B cell (primary cell): ENCODE data around the gene ANKRD35. TPM values are rescaled to one million over a fixed set of nuclear protein-coding genes. Genes with fewer than 3 reads are reported as not detected.

Experiments used
- ATAC-seq: fragments of 200-7000 bp; cut with Tn5 transposase; one replicate; pipeline ENCODE4 v1.10.0; 2021; ENCODE audit warnings: low read depth, mild to moderate bottlenecking, moderate number of reproducible peaks, moderate library complexity
- CTCF ChIA-PET: fragments of 350-600 bp; sonication (Branson Sonifier 250); formaldehyde crosslinking; loops from one replicate; lab custom pipeline; 2021; ENCODE audit warnings: antibody characterized with exemption, inconsistent platforms; lab: Charles Lee
- POLR2A ChIA-PET: fragments of 350-600 bp; sonication (Branson Sonifier 250); formaldehyde crosslinking; loops from one replicate; lab custom pipeline; 2021; ENCODE audit warnings: antibody characterized with exemption; lab: Charles Lee
- DNase-seq: peaks from one replicate; pipeline ENCODE4 v3.0.0; 2013
- H2AFZ ChIP-seq: 2 replicates; pipeline ENCODE4 v1.6.1; 2012; ENCODE audit warnings: mild to moderate bottlenecking, low read depth, low read length; ENCODE audit not compliant: insufficient read depth, poor library complexity, severe bottlenecking
- H3K27ac ChIP-seq, 2 donors: 1 replicate in 1 of 2; 2 replicates in 1 of 2; pipeline ENCODE4 v1.5.1; 2012 to 2013; ENCODE audit warnings: low read length in 2 of 2, mild to moderate bottlenecking in 2 of 2, moderate library complexity in 1 of 2
- H3K27me3 ChIP-seq, 4 experiments: fragments of 200-600 bp in 1 of 4; sonication (generic) in 1 of 4; replicated peaks in 1 of 4; 1 replicate in 2 of 4; 2 replicates in 2 of 4; pipeline versions ENCODE4 v1.6.1 to v1.7.0; 2013 to 2016; ENCODE audit warnings: low read length in 3 of 4, mild to moderate bottlenecking in 2 of 4, mixed read lengths in 1 of 4, moderate library complexity in 1 of 4; ENCODE audit not compliant: insufficient read depth in 4 of 4, control insufficient read depth in 3 of 4; ENCODE audit errors: control extremely low read depth in 1 of 4
- H3K36me3 ChIP-seq, 2 experiments: replicated peaks in 1 of 2; 1 replicate in 1 of 2; 2 replicates in 1 of 2; pipeline versions ENCODE4 v1.6.1 to v1.7.1; 2013; ENCODE audit warnings: low read length in 1 of 2; ENCODE audit not compliant: insufficient read depth in 2 of 2, control insufficient read depth in 1 of 2; ENCODE audit errors: control extremely low read depth in 1 of 2, extremely low read depth in 1 of 2
- H3K4me1 ChIP-seq, 2 donors: fragments of 200-600 bp in 1 of 2; sonication (generic) in 1 of 2; 1 replicate in 1 of 2; 2 replicates in 1 of 2; pipeline versions ENCODE4 v1.5.1 to v1.6.1; 2013 to 2017; ENCODE audit warnings: low read length in 2 of 2; ENCODE audit not compliant: control insufficient read depth in 2 of 2, insufficient read depth in 2 of 2
- H3K4me2 ChIP-seq: replicated peaks from 2 replicates; pipeline ENCODE3; 2012; ENCODE audit warnings: mild to moderate bottlenecking, low read depth, low read length; ENCODE audit not compliant: poor library complexity, severe bottlenecking
- H3K4me3 ChIP-seq, 5 experiments: fragments of 200-600 bp in 1 of 5; sonication (generic) in 1 of 5; 1 replicate in 3 of 5; 2 replicates in 2 of 5; pipeline versions ENCODE4 v1.5.1 to v1.7.0; 2011 to 2016; ENCODE audit warnings: low read length in 4 of 5, mild to moderate bottlenecking in 4 of 5, low read depth in 2 of 5, control low read depth in 1 of 5, moderate library complexity in 1 of 5; ENCODE audit not compliant: insufficient read depth in 1 of 5; ENCODE audit errors: control extremely low read depth in 1 of 5, extremely low read depth in 1 of 5
- H3K79me2 ChIP-seq: fragments of 200-600 bp; sonication (generic); one replicate; pipeline ENCODE4 v1.6.0; 2016; ENCODE audit warnings: low read length; ENCODE audit not compliant: control insufficient read depth, insufficient read depth
- H3K9ac ChIP-seq: fragments of 200-600 bp; sonication (generic); 2 replicates; pipeline ENCODE4 v1.6.1; 2017; ENCODE audit warnings: mild to moderate bottlenecking, low read length, moderate library complexity
- H3K9me3 ChIP-seq, 3 donors: one replicate each; pipeline versions ENCODE4 v1.6.1 to v1.7.1; 2013; ENCODE audit warnings: low read length in 2 of 3; ENCODE audit not compliant: control insufficient read depth in 2 of 3, insufficient read depth in 1 of 3; ENCODE audit errors: control extremely low read depth in 1 of 3
- H4K20me1 ChIP-seq: 2 replicates; pipeline ENCODE4 v1.6.0; 2012; ENCODE audit warnings: mild to moderate bottlenecking, low read length; ENCODE audit not compliant: insufficient read depth, control insufficient read depth, poor library complexity, severe bottlenecking
- H3K27ac Mint-ChIP-seq: one replicate; pipeline ENCODE4 v1.8.0; 2021; ENCODE audit warnings: mixed read lengths
- H3K27me3 Mint-ChIP-seq: one replicate; pipeline ENCODE4 v1.8.0; 2021; ENCODE audit warnings: mixed read lengths
- H3K4me1 Mint-ChIP-seq: one replicate; pipeline ENCODE4 v1.8.0; 2021; ENCODE audit warnings: mixed read lengths
- H3K4me3 Mint-ChIP-seq: one replicate; pipeline ENCODE4 v1.8.0; 2021; ENCODE audit warnings: mixed read lengths
- H3K9me3 Mint-ChIP-seq: one replicate; pipeline ENCODE4 v1.8.0; 2022; ENCODE audit warnings: mixed read lengths; ENCODE audit not compliant: insufficient read depth
- CTCF ChIP-seq: fragments of 200-600 bp; IDR thresholded peaks from one replicate; pipeline ENCODE4 v1.8.0; 2022; ENCODE audit warnings: antibody characterized with exemption, mild to moderate bottlenecking
- EZH2 ChIP-seq: IDR thresholded peaks from 2 replicates; pipeline ENCODE4 v1.6.1; 2012; ENCODE audit warnings: borderline replicate concordance, low read depth, mild to moderate bottlenecking, moderate library complexity, low read length; ENCODE audit not compliant: insufficient read depth, poor library complexity, severe bottlenecking
- WGBS: methylation state at CpG from one replicate; pipeline ENCODE4 v1.1.5; 2013; ENCODE audit warnings: missing lambda C conversion rate; ENCODE audit not compliant: insufficient coverage; 5-methylcytosine and 5-hydroxymethylcytosine counted together
- intact Hi-C: fragments of 100-400 bp; cut with micrococcal nuclease; formaldehyde crosslinking; loops from one replicate; pipeline ENCODE4 v1.10.0; 2022
- polyA plus RNA-seq: library from polyadenylated mRNA; depleted of rRNA; stranded (reverse); fragments of >200 nt; gene quantifications from 2 replicates; pipeline ENCODE4 v1.2.3, GENCODE V29; 2012
- total RNA-seq, 2 donors: library from RNA; stranded (reverse); fragments of 120-200 nt in 1 of 2; gene quantifications; 1 replicate in 1 of 2; 2 replicates in 1 of 2; pipeline versions ENCODE4 v1.2.3 to v1.2.4, GENCODE V29; 2013 to 2022

Gene ANKRD35
- total and polyA plus RNA-seq, 2 donors (not counting 1 experiment from before 2014, with no cell fraction given) = 0.04 TPM; not detected in 1

- CTCF ChIA-PET = interaction anchor here (1.3 to 1.6 kb wide), 4 partner anchors 10 to 33 kb away, joined by 3 to 6 read pairs (median 4); partner anchors contain the start of gene PIAS3
- H3K4me3 Mint-ChIP-seq = no peak overlapping the region
- H3K36me3 ChIP-seq = no peaks in the 10 kb centered on the region
- H3K4me2 ChIP-seq = no peak overlapping the region
- TF ChIP-seq CTCF = no peak
- TF ChIP-seq EZH2 = no peak
- no peaks in the 10 kb centered on the region for H3K4me1 ChIP-seq
- H3K27ac ChIP-seq = no peak overlapping the region
- POLR2A ChIA-PET = interaction anchor here (1.4 kb wide), 1 partner anchor 21 kb away, joined by 9 read pairs; the partner anchor contains the start of gene PIAS3
- H3K27ac Mint-ChIP-seq = no peak overlapping the region
- H3K27me3 Mint-ChIP-seq = peaks cover 34% of the 10 kb centered on the region
- DNase-seq (no peak), ATAC-seq (no peak)
- peaks cover 6% of the 10 kb centered on the region for H3K4me1 Mint-ChIP-seq
- intact Hi-C loops = no loop called here
- 100% methylated on average over 1 of the region's 5 CpGs for WGBS
- H3K9ac ChIP-seq = no peak overlapping the region
- H2AFZ ChIP-seq = no peak overlapping the region
- H3K4me3 ChIP-seq = no peak overlapping the region
- peaks cover 0 to 30% (median 14%) of the 10 kb centered on the region in 4 experiments for H3K27me3 ChIP-seq
- H3K79me2 ChIP-seq = no peaks in the 10 kb centered on the region
- no peaks in the 10 kb centered on the region for H4K20me1 ChIP-seq
- H3K9me3 Mint-ChIP-seq = no peaks in the 10 kb centered on the region
- H3K9me3 ChIP-seq = no peaks in the 10 kb centered on the region
Observed at GRCh38 chr1:145879775-145880174, 5.9 kb downstream of the ANKRD35 start.

GRCh38 chr1:145878724-145879123 lies 6.9 kb downstream of the ANKRD35 start:
- Histone ChIP-seq H3K36me3 (no peaks in the 10 kb centered on the region), H3K4me1 (no peaks in the 10 kb centered on the region), H3K4me2 (no peak overlapping the region), H3K27me3 (peaks cover 0 to 20% (median 4%) of the 10 kb centered on the region in 4 experiments), H4K20me1 (no peaks in the 10 kb centered on the region), H2AFZ (no peak overlapping the region), H3K9me3 (no peaks in the 10 kb centered on the region), H3K79me2 (no peaks in the 10 kb centered on the region), H3K9ac (no peak overlapping the region), H3K27ac (no peak overlapping the region), H3K4me3 (no peak overlapping the region)
- no peak for DNase-seq
- H3K4me1 Mint-ChIP-seq = peaks cover 3% of the 10 kb centered on the region
- POLR2A ChIA-PET = no interaction called here
- CTCF ChIA-PET = interaction anchor here (1.3 to 1.6 kb wide), 3 partner anchors 9 to 19 kb away, joined by 3 to 6 read pairs (median 4); partner anchors contain the start of gene PIAS3
- H3K4me3 Mint-ChIP-seq = no peak overlapping the region
- ATAC-seq = no peak
- H3K27ac Mint-ChIP-seq = no peak overlapping the region
- WGBS = no CpG with 5 or more reads among the region's 2 CpGs
- H3K27me3 Mint-ChIP-seq = peaks cover 32% of the 10 kb centered on the region
- intact Hi-C loops = no loop called here
- TF ChIP-seq CTCF (no peak), EZH2 (no peak)
- H3K9me3 Mint-ChIP-seq = no peaks in the 10 kb centered on the region
